Endothelial cell (in vitro differentiated cells): ENCODE measurements around the gene DNASE2B. TPM values are rescaled to one million over a fixed set of nuclear protein-coding genes. Genes with fewer than 3 reads are reported as not detected.

Source experiments
- DNase-seq: peaks from one replicate; pipeline ENCODE4 v3.0.0; 2021; ENCODE audit warnings: low spot score
- H3K27ac Mint-ChIP-seq: one replicate; pipeline ENCODE4 v1.8.0; 2021; ENCODE audit warnings: mixed read lengths, inconsistent platforms; ENCODE audit not compliant: unreplicated experiment
- H3K27me3 Mint-ChIP-seq: one replicate; pipeline ENCODE4 v1.8.0; 2021; ENCODE audit warnings: mild to moderate bottlenecking, moderate library complexity, mixed read lengths, inconsistent platforms; ENCODE audit not compliant: unreplicated experiment
- H3K36me3 Mint-ChIP-seq: one replicate; pipeline ENCODE4 v1.8.0; 2021; ENCODE audit warnings: mild to moderate bottlenecking, low read depth, mixed read lengths, inconsistent platforms; ENCODE audit not compliant: unreplicated experiment
- H3K4me1 Mint-ChIP-seq: one replicate; pipeline ENCODE4 v1.8.0; 2021; ENCODE audit warnings: mild to moderate bottlenecking, mixed read lengths, inconsistent platforms; ENCODE audit not compliant: unreplicated experiment
- H3K4me3 Mint-ChIP-seq: one replicate; pipeline ENCODE4 v1.8.0; 2021; ENCODE audit warnings: mild to moderate bottlenecking, mixed read lengths, inconsistent platforms; ENCODE audit not compliant: unreplicated experiment
- H3K9me3 Mint-ChIP-seq: one replicate; pipeline ENCODE4 v1.8.0; 2021; ENCODE audit warnings: mixed read lengths, inconsistent platforms; ENCODE audit not compliant: unreplicated experiment
- total RNA-seq: library from RNA; stranded (reverse); fragmentation: NEBNext Ultra II Directional; extraction: Animal tissue kit (Norgen Biotek cat#: 25700); gene quantifications from one replicate; pipeline ENCODE4 v1.2.1, GENCODE V29; 2021; ENCODE audit not compliant: unreplicated experiment
- TF ChIP-seq, protein P1 (sequence below): fragments of 200-600 bp; sonication (generic); IDR thresholded peaks from one replicate; pipeline ENCODE4 v1.5.0; 2021; ENCODE audit warnings: antibody characterized with exemption; ENCODE audit not compliant: unreplicated experiment

Gene DNASE2B
- total RNA-seq, 1 donor from 2014 or later, result not detected

DNA sequence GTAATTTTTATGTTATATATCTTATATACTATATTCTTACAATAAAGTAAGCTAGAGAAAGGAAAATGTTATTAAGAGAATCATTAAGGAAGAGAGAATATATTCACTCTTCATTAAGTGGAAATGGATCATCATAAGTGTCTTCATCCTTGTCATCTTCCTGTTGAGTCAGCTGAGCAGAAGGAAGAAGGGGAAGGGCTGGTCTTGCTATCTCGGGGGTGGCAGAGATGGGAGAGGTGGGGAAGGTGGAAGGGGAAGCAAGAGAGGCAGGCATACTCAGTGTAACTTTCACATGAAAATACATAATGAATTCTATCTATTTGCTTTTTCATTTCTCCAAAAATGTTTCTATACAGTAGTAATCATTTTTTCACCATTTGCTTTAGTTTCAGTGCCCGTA, 5.1 kb downstream of the DNASE2B start:
- Mint-ChIP-seq H3K4me3 (no peak overlapping the region), H3K4me1 (no peaks in the 10 kb centered on the region), H3K36me3 (no peaks in the 10 kb centered on the region), H3K27me3 (peaks cover 2% of the 10 kb centered on the region), H3K27ac (no peak overlapping the region), H3K9me3 (no peaks in the 10 kb centered on the region)
- TF ChIP-seq, protein P1, sequence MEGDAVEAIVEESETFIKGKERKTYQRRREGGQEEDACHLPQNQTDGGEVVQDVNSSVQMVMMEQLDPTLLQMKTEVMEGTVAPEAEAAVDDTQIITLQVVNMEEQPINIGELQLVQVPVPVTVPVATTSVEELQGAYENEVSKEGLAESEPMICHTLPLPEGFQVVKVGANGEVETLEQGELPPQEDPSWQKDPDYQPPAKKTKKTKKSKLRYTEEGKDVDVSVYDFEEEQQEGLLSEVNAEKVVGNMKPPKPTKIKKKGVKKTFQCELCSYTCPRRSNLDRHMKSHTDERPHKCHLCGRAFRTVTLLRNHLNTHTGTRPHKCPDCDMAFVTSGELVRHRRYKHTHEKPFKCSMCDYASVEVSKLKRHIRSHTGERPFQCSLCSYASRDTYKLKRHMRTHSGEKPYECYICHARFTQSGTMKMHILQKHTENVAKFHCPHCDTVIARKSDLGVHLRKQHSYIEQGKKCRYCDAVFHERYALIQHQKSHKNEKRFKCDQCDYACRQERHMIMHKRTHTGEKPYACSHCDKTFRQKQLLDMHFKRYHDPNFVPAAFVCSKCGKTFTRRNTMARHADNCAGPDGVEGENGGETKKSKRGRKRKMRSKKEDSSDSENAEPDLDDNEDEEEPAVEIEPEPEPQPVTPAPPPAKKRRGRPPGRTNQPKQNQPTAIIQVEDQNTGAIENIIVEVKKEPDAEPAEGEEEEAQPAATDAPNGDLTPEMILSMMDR, result no peak
- DNase-seq, result no peak

DNA sequence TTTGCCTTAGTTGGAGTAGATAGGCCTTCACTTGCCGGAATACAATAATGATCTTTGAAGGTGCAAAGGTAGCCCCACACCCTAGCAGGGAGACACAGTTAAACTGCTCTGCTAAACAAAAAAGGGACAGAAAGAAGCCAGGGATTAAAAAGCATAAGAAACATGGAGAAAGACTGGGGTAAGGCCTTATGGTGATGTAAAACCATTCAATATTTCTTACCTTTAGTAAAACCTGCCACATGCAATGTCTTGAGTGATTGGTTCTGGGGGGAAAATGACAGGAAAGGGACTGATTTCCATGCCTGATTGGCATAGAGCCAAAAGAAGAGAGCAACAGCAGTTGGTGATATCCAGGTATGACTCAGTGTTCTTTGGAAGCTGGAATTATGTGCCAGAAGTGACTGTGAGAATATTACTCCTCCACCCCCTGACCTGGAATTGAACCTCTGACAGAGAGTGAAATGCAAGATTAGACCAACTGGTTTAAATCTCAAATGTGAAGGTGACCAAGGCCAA, 8.1 kb downstream of the DNASE2B start:
- Mint-ChIP-seq H3K36me3 (no peaks in the 10 kb centered on the region), H3K9me3 (no peaks in the 10 kb centered on the region), H3K27ac (no peak overlapping the region), H3K4me1 (no peaks in the 10 kb centered on the region), H3K27me3 (no peaks in the 10 kb centered on the region), H3K4me3 (no peak overlapping the region)
- DNase-seq, result no peak
- TF ChIP-seq, protein P1, result no peak

DNA sequence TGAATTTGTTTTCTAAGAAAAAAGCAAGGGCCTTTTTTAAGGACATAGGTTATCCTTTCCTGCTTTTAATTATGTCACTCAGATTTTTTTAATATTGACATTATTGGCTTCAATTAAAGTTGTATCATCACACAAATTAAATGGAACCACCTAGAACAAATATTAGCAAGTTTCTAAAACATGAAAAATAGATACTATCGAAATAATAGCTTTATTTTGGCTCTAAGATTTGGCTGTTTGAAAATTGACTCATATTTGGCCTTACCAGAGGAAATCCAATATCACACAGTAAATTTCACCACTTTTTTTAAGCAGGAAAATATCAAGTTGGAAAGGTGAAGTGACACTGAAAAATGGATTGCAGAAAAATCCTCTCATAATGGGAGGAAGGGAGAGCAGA, 9.2 kb downstream of the DNASE2B start:
- Mint-ChIP-seq H3K4me1 (no peaks in the 10 kb centered on the region), H3K27me3 (no peaks in the 10 kb centered on the region), H3K9me3 (no peaks in the 10 kb centered on the region), H3K4me3 (no peak overlapping the region), H3K36me3 (no peaks in the 10 kb centered on the region), H3K27ac (no peak overlapping the region)
- DNase-seq, result no peak
- TF ChIP-seq, protein P1, result no peak

DNA sequence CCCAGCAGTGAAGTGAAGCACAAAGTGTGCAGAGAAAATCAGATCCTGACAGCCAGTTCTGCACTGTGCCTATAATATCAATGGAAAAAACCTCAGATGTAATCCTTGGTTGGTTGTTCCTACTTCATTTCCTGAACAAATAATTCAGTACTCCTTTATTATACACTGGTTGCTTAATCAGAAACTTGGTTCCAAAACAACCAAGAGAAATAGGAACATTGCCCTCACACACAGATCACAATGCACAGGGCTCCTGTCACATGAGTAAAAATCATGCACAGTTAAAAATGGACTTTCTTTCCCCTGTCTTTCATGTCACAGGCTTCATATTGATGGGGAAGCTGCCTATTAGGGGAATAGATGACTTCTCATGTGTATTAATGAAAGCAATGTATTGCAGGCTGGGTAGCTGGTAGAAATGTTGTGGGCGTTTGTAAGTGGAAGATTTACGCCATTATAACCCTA, 9.7 kb downstream of the DNASE2B start:
- TF ChIP-seq, protein P1, result no peak
- Mint-ChIP-seq H3K27me3 (no peaks in the 10 kb centered on the region), H3K27ac (no peak overlapping the region), H3K4me1 (no peaks in the 10 kb centered on the region), H3K4me3 (no peak overlapping the region), H3K9me3 (no peaks in the 10 kb centered on the region), H3K36me3 (no peaks in the 10 kb centered on the region)
- DNase-seq, result no peak

DNA sequence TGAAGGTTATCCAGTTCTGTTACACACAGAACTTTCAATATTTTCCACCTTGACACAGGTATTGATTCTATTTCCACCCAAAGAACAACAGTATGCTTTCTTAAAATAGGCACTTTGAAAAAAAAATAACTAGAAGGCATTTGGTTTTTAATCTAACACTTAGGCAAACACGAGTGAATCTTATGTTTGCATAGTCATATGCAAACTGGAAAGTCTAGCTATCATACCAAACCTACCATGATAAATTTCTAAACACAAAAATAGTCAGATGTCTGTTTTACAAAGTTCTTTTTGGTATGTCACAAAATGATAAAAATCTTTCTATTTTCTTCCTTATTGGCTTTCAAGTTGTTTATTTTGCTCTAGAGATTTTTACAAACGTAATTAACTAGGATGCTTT, 11.6 kb downstream of the DNASE2B start:
- Mint-ChIP-seq H3K27me3 (no peaks in the 10 kb centered on the region), H3K4me1 (no peaks in the 10 kb centered on the region), H3K4me3 (no peak overlapping the region), H3K27ac (no peak overlapping the region), H3K36me3 (no peaks in the 10 kb centered on the region), H3K9me3 (no peaks in the 10 kb centered on the region)
- TF ChIP-seq, protein P1, result no peak
- DNase-seq, result no peak
